HUDEP-2 (cell line): ENCODE measurements around the gene IFFO2.
"Not testable (repeated sequence)": the region's sequence is repeated elsewhere in the genome, so short reads cannot be mapped to it uniquely, and the experiment has no call there.

Source experiments
- DNase-seq, 76 experiments: peaks; one replicate each; lab custom pipeline; 2025; ENCODE audit not compliant: unreplicated experiment in 76 of 76; lab: John Stamatoyannopoulos, UW

Gene IFFO2

GRCh38 chr1:18901147-18901951 lies 55.1 kb downstream of the IFFO2 start:
- no peak for DNase-seq

- no peak for DNase-seq
Measured at GRCh38 chr1:18900303-18900841, 56.1 kb downstream of the IFFO2 start.

GRCh38 chr1:18899363-18900049 lies 57.0 kb downstream of the IFFO2 start:
- DNase-seq: no peak

GRCh38 chr1:18898567-18898966 lies 57.9 kb downstream of the IFFO2 start:
- no peak for DNase-seq

GRCh38 chr1:18895317-18895716 lies 61.2 kb downstream of the IFFO2 start:
- DNase-seq: no peak

GRCh38 chr1:18893120-18893519 lies 63.4 kb downstream of the IFFO2 start:
- DNase-seq: no peak

- DNase-seq: not testable (repeated sequence)
Measured at GRCh38 chr1:18891858-18892257, 64.6 kb downstream of the IFFO2 start.

GRCh38 chr1:18891426-18891780 lies 65.1 kb downstream of the IFFO2 start:
- no peak for DNase-seq

GRCh38 chr1:18890706-18891425 lies 65.6 kb downstream of the IFFO2 start:
- DNase-seq: no peak

GRCh38 chr1:18886003-18886335 lies 70.5 kb downstream of the IFFO2 start:
- DNase-seq: no peak

- no peak for DNase-seq
Measured at GRCh38 chr1:18885311-18886002, 71.0 kb downstream of the IFFO2 start.

- DNase-seq: no peak
Measured at GRCh38 chr1:18884727-18885126, 71.7 kb downstream of the IFFO2 start.

- no peak for DNase-seq
Measured at GRCh38 chr1:18884419-18884717, 72.1 kb downstream of the IFFO2 start.

GRCh38 chr1:18883636-18884418 lies 72.6 kb downstream of the IFFO2 start:
- DNase-seq: peak in 67 of 76 experiments; percentile 4 to 74 (median 46)

GRCh38 chr1:18883079-18883478 lies 73.4 kb downstream of the IFFO2 start:
- no peak for DNase-seq

- no peak for DNase-seq
Measured at GRCh38 chr1:18882486-18882885, 74.0 kb downstream of the IFFO2 start.

GRCh38 chr1:18881642-18882431 lies 74.6 kb downstream of the IFFO2 start:
- no peak for DNase-seq

- no peak for DNase-seq
Measured at GRCh38 chr1:18881164-18881563, 75.3 kb downstream of the IFFO2 start.

GRCh38 chr1:18880585-18880984 lies 75.9 kb downstream of the IFFO2 start:
- DNase-seq: no peak
